Left ventricle myocardium inferior (tissue), 1 donor: ENCODE results near the gene EWSR1. TPM values are rescaled to one million over a fixed set of nuclear protein-coding genes. Genes with fewer than 3 reads are reported as not detected.
"Not testable (repeated sequence)": the region's sequence is repeated elsewhere in the genome, so short reads cannot be mapped to it uniquely, and the experiment has no call there.

Experiments
- DNase-seq: peaks from one replicate; pipeline ENCODE4 v3.0.0-alpha.2; 2020
- H3K27ac ChIP-seq: fragments of 200-600 bp; replicated peaks from 2 replicates; pipeline ENCODE4 v1.8.0; 2021
- H3K27me3 ChIP-seq: fragments of 200-600 bp; 2 replicates; pipeline ENCODE4 v1.8.0; 2021; ENCODE audit warnings: low read depth
- H3K36me3 ChIP-seq: fragments of 200-600 bp; 2 replicates; pipeline ENCODE4 v1.8.0; 2021
- H3K4me1 ChIP-seq: fragments of 200-600 bp; 2 replicates; pipeline ENCODE4 v1.8.0; 2021
- H3K4me3 ChIP-seq: fragments of 200-600 bp; 2 replicates; pipeline ENCODE4 v1.8.0; 2021; ENCODE audit warnings: mild to moderate bottlenecking, moderate library complexity
- H3K9me3 ChIP-seq: fragments of 200-600 bp; replicated peaks from 2 replicates; pipeline ENCODE4 v1.8.0; 2021
- intact Hi-C: fragments of 100-400 bp; cut with micrococcal nuclease; formaldehyde crosslinking; loops from one replicate; pipeline ENCODE4 v1.11.0; 2022
- total RNA-seq: library from RNA; stranded (reverse); fragmentation: NEBNext Ultra II Directional; extraction: Animal tissue kit (Norgen Biotek cat#: 25700); gene quantifications from one replicate; pipeline ENCODE4 v1.2.1, GENCODE V29; 2021
- TF ChIP-seq, protein P1 (sequence below): fragments of 200-600 bp; IDR thresholded peaks from 2 replicates; pipeline ENCODE4 v1.8.0; 2021; ENCODE audit warnings: antibody characterized with exemption, mild to moderate bottlenecking, borderline replicate concordance
- donor health status: DM: no; HTN: yes; CAD: no; lungs with severe emphysema.

The EWSR1 gene
- total RNA-seq, 1 donor from 2014 or later: 122 TPM

DNA sequence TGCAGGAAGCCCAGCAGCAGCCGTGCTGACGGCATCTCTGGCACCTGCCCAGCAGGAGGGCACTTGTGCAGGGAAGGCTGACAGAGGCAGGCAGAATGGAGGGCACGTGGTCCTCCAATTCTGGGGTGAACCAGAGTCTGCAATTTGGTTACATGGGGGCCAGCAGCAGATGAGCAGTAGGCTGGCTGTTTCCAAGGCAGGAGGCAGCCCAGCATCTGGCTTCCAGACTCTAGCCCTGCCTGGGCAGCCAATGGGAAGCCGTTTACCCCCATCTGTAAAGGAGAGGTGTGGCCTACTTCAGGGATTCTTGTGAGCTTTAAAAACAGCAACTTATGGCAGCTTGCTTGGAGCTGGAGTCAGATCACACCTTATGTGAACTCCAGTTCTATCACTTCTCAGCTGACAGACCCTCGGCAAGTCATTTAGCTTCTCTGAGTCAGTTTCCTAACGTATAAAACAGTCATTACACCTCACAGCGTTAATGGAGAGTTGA lies 75.3 kb downstream of the EWSR1 start:
- Histone ChIP-seq H3K27ac (peak overlapping the region; percentile 78), H3K9me3 (no peaks in the 10 kb centered on the region), H3K36me3 (peaks cover 79% of the 10 kb centered on the region), H3K27me3 (no peaks in the 10 kb centered on the region), H3K4me3 (no peak overlapping the region), H3K4me1 (peaks cover 54% of the 10 kb centered on the region)
- intact Hi-C loops: no loop called here
- peak; percentile 73 for DNase-seq
- TF ChIP-seq, protein P1, sequence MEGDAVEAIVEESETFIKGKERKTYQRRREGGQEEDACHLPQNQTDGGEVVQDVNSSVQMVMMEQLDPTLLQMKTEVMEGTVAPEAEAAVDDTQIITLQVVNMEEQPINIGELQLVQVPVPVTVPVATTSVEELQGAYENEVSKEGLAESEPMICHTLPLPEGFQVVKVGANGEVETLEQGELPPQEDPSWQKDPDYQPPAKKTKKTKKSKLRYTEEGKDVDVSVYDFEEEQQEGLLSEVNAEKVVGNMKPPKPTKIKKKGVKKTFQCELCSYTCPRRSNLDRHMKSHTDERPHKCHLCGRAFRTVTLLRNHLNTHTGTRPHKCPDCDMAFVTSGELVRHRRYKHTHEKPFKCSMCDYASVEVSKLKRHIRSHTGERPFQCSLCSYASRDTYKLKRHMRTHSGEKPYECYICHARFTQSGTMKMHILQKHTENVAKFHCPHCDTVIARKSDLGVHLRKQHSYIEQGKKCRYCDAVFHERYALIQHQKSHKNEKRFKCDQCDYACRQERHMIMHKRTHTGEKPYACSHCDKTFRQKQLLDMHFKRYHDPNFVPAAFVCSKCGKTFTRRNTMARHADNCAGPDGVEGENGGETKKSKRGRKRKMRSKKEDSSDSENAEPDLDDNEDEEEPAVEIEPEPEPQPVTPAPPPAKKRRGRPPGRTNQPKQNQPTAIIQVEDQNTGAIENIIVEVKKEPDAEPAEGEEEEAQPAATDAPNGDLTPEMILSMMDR: no peak

DNA sequence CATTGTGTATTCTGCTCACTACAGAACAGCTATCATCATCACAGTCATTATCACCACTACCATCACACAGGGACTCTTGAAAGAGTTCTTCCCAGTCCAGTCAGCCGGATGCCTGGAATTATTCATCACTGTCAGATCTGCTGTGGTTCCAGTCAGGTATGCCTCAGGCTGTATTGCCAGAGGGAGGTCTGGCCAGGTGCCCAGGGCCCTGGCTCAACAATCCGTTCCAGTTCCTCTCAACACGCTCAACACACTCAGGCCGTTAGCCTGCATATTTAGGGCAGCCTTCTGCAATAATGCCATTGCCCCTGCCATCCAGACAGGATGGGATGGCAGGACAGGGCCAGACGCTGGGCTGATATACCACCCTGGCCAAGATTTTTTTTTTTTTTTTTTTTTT lies 76.1 kb downstream of the EWSR1 start:
- H3K4me3 ChIP-seq: no peak overlapping the region
- H3K4me1 ChIP-seq: peaks cover 54% of the 10 kb centered on the region
- intact Hi-C loops: no loop called here
- peak; percentile 78 for DNase-seq
- TF ChIP-seq, protein P1: no peak
- peak overlapping the region; percentile 78 for H3K27ac ChIP-seq
- peaks cover 79% of the 10 kb centered on the region for H3K36me3 ChIP-seq
- H3K9me3 ChIP-seq: no peaks in the 10 kb centered on the region
- H3K27me3 ChIP-seq: no peaks in the 10 kb centered on the region

DNA sequence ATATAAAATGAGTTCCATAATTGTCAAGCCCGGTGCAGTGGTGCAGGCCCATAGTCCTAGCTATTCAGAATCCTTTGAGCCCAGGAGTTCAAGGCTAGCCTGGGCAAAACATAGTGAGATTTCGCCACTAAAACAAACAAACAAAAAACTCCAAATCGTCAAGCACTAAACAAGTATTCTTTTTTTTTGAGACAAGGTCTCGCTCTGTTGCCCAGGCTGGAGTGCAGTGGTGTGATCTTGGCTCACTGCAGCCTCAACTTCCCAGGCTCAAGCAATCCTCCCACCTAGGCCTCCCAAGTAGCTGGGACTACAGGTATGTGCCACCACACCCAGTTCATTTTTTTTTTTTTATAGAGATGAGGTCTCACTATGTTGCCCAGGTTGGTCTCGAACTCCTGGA lies 76.8 kb downstream of the EWSR1 start:
- peaks cover 54% of the 10 kb centered on the region for H3K4me1 ChIP-seq
- peak overlapping the region; percentile 78 for H3K27ac ChIP-seq

DNA sequence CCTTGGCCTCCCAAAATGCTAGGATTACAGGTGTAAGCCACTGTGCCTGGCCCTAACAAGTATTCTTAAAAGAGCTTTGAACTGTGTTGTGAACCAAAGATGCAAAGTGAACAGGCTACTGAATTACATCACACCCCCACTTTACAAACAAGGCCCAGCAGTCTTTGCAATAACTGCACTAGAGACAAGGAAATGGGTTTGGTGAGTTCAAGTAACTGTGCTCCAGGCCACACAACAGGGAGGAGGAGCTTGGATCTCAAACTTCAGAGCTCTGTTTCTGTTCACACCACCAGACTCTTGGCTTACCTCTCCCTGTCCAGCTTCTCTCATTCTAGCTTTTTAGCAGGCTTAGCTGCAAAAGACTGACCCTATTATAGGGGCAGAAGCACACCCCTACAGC lies 77.9 kb downstream of the EWSR1 start:
- H3K27ac ChIP-seq: no peak overlapping the region
- no peaks in the 10 kb centered on the region for H3K27me3 ChIP-seq
- no peak overlapping the region for H3K4me3 ChIP-seq
- no peaks in the 10 kb centered on the region for H3K9me3 ChIP-seq
- peaks cover 54% of the 10 kb centered on the region for H3K4me1 ChIP-seq
- peaks cover 79% of the 10 kb centered on the region for H3K36me3 ChIP-seq
- TF ChIP-seq, protein P1: no peak
- no peak for DNase-seq
- intact Hi-C loops: no loop called here

More for the DNA sequence above, 76.8 kb downstream of the EWSR1 start:
- intact Hi-C loops, H3K27me3 ChIP-seq, H3K9me3 ChIP-seq, H3K4me3 ChIP-seq, DNase-seq: not testable (repeated sequence)
- peaks cover 79% of the 10 kb centered on the region for H3K36me3 ChIP-seq

DNA sequence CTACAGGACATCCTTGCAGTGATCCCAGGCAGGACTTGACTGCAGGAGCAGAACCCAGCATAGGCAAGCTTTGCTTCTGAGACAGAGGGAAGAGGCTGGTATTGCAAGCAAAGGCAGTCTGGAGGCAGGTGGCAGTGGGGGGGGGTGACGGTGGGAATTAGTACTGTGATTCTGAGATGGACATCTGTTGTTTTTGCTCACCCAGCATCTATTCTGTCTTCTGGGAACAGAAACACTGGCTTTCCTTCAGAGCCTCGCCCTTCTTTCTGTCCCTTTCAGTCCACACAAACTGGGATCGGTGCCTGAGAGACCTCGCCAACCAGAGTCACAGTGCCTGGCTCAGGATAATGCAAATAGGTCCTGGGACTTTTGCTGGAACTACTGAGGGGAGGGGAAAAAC lies 78.6 kb downstream of the EWSR1 start:
- no peaks in the 10 kb centered on the region for H3K27me3 ChIP-seq
- H3K36me3 ChIP-seq: peaks cover 79% of the 10 kb centered on the region
- peak overlapping the region; percentile 24 for H3K27ac ChIP-seq

DNA sequence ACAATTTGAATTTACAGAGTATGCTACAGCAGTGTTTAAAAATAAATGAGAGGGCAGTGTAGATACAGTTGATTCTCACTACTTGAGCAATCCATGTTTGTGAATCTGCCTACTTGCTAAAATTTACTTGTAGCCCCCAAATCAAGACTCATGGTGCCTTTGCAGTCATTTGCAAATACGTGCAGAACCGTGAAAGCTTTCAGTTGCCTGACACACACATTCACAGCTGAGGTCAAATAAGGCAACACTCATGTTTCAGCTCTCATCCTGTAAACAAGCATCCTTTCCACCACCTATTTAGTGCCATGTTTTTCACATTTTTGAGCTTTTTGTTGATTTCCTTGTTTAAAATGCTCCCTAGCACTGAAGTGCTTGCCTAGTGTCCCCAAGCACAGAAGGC lies 80.0 kb downstream of the EWSR1 start:
- no peaks in the 10 kb centered on the region for H3K27me3 ChIP-seq
- H3K4me3 ChIP-seq: no peak overlapping the region
- no peaks in the 10 kb centered on the region for H3K9me3 ChIP-seq
- H3K36me3 ChIP-seq: peaks cover 87% of the 10 kb centered on the region
- no peak overlapping the region for H3K27ac ChIP-seq
- DNase-seq: no peak
- peaks cover 37% of the 10 kb centered on the region for H3K4me1 ChIP-seq
- intact Hi-C loops: no loop called here
- TF ChIP-seq, protein P1: no peak

More for the DNA sequence above, 78.6 kb downstream of the EWSR1 start:
- DNase-seq: no peak
- peaks cover 51% of the 10 kb centered on the region for H3K4me1 ChIP-seq
- TF ChIP-seq, protein P1: no peak
- H3K9me3 ChIP-seq: no peaks in the 10 kb centered on the region
- no peak overlapping the region for H3K4me3 ChIP-seq
- intact Hi-C loops: no loop called here
